ENCODE measurements around the gene CD163L1. TPM values are rescaled to one million over a fixed set of nuclear protein-coding genes. Genes with fewer than 3 reads are reported as not detected.

The CD163L1 gene
- total RNA-seq, result 1.8 TPM in 2 replicates
- long read RNA-seq, result 0 reads

- DNase-seq (ENCODE audit: extremely low spot score, unreplicated experiment), result no peak
- H3K4me3 Mint-ChIP-seq (ENCODE audit: unreplicated experiment), result no peak within 1 kb of the TSS
- peaks cover 9% of the 10 kb centered on the region for H3K9me3 Mint-ChIP-seq (ENCODE audit: unreplicated experiment)
- H3K27me3 Mint-ChIP-seq (ENCODE audit: unreplicated experiment), result peaks cover 26% of the 10 kb centered on the region
- H3K27ac Mint-ChIP-seq (ENCODE audit: unreplicated experiment), result no peak within 1 kb of the TSS
- peaks cover 5% of the 10 kb centered on the region for H3K4me1 Mint-ChIP-seq (ENCODE audit: unreplicated experiment)
- peaks cover 2% of the 10 kb centered on the region for H3K36me3 Mint-ChIP-seq (ENCODE audit: unreplicated experiment)
- TF ChIP-seq CTCF (IDR thresholded peaks at IDR 0.05), result no peak
These were observed at the start of gene CD163L1 for GRCh38 chr12:7444076-7444475. TSS of gene CD163L1 (minus strand) at chr12:7444153. CDS start at chr12:7444127, 26 bp downstream.

DNA sequence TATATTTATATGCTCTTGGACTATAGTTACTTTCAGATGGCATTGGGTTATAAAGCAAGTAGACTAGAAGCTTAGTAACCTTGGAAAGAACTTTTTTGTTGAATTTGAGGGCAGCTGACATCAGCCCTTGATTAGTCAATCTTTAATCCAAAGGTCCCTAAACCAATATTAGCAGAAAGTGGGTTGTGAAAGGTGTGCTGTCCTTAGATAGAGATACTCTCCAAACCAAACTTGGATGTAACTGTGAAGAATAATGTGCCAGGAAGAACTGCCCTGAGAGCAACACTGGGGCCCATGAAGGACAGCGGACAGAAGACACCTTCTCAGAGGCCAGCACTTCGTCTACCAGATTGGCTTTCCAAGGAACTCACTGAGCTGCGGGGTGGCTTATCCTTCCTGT, 49.1 kb upstream of the CD163L1 start:
- no peak overlapping the region for H3K4me3 Mint-ChIP-seq (ENCODE audit: unreplicated experiment)
- H3K36me3 Mint-ChIP-seq (ENCODE audit: unreplicated experiment), result no peaks in the 10 kb centered on the region
- no peaks in the 10 kb centered on the region for H3K9me3 Mint-ChIP-seq (ENCODE audit: unreplicated experiment)
- TF ChIP-seq CTCF (IDR thresholded peaks at IDR 0.05), result no peak
- no peaks in the 10 kb centered on the region for H3K4me1 Mint-ChIP-seq (ENCODE audit: unreplicated experiment)
- no peak overlapping the region for H3K27ac Mint-ChIP-seq (ENCODE audit: unreplicated experiment)
- H3K27me3 Mint-ChIP-seq (ENCODE audit: unreplicated experiment), result peaks cover 22% of the 10 kb centered on the region
- no peak for DNase-seq (ENCODE audit: extremely low spot score, unreplicated experiment)

- no peaks in the 10 kb centered on the region for H3K4me1 Mint-ChIP-seq (ENCODE audit: unreplicated experiment)
- no peak for TF ChIP-seq CTCF (IDR thresholded peaks at IDR 0.05)
- H3K4me3 Mint-ChIP-seq (ENCODE audit: unreplicated experiment), result no peak overlapping the region
- H3K27me3 Mint-ChIP-seq (ENCODE audit: unreplicated experiment), result peaks cover 22% of the 10 kb centered on the region
- no peak overlapping the region for H3K27ac Mint-ChIP-seq (ENCODE audit: unreplicated experiment)
- no peaks in the 10 kb centered on the region for H3K36me3 Mint-ChIP-seq (ENCODE audit: unreplicated experiment)
- H3K9me3 Mint-ChIP-seq (ENCODE audit: unreplicated experiment), result no peaks in the 10 kb centered on the region
- no peak for DNase-seq (ENCODE audit: extremely low spot score, unreplicated experiment)
These were observed 42.6 kb upstream of the CD163L1 start for GRCh38 chr12:7486512-7486911.

DNA sequence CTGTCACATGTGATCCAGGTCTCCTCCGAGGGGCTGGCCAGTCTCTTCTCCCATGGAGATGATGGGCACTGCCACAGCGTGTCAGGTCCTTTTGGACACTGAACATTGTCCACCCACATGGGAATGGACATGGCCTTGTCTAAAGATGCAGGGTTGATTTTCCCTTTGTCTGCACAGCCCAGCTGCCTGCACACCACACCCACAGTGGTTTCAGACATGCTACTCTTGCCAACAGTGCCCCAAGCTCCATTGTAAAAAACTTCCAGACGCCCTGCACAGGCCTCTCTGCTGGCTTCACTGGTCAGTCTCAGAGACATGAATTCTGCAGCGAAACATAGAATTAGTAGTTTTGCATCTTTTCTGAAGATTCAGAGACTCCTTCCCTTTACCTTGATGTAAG, 41.1 kb upstream of the CD163L1 start:
- Mint-ChIP-seq H3K27ac (ENCODE audit: unreplicated experiment) (no peak overlapping the region), H3K27me3 (ENCODE audit: unreplicated experiment) (peaks cover 18% of the 10 kb centered on the region), H3K36me3 (ENCODE audit: unreplicated experiment) (no peaks in the 10 kb centered on the region), H3K4me1 (ENCODE audit: unreplicated experiment) (no peaks in the 10 kb centered on the region), H3K9me3 (ENCODE audit: unreplicated experiment) (no peaks in the 10 kb centered on the region), H3K4me3 (ENCODE audit: unreplicated experiment) (no peak overlapping the region)
- no peak for TF ChIP-seq CTCF (IDR thresholded peaks at IDR 0.05)
- no peak for DNase-seq (ENCODE audit: extremely low spot score, unreplicated experiment)

- no peaks in the 10 kb centered on the region for H3K9me3 Mint-ChIP-seq (ENCODE audit: unreplicated experiment)
These were observed 39.4 kb upstream of the CD163L1 start for GRCh38 chr12:7483343-7483742.

More at GRCh38 chr12:7483343-7483742, 39.4 kb upstream of the CD163L1 start:
- Mint-ChIP-seq H3K27me3 (ENCODE audit: unreplicated experiment) (peaks cover 20% of the 10 kb centered on the region), H3K4me1 (ENCODE audit: unreplicated experiment) (no peaks in the 10 kb centered on the region), H3K27ac (ENCODE audit: unreplicated experiment) (no peak overlapping the region), H3K4me3 (ENCODE audit: unreplicated experiment) (no peak overlapping the region), H3K36me3 (ENCODE audit: unreplicated experiment) (no peaks in the 10 kb centered on the region)
- no peak for TF ChIP-seq CTCF (IDR thresholded peaks at IDR 0.05)
- DNase-seq (ENCODE audit: extremely low spot score, unreplicated experiment), result no peak
